Trophoblast cell (in vitro differentiated cells and primary cell): ENCODE results near the gene RSRC2.

Source experiments
- DNase-seq, 2 donors: peaks; one replicate each; pipeline ENCODE4 v3.0.0-alpha.2; 2016
- H2AFZ ChIP-seq: 2 replicates; pipeline ENCODE4 v1.6.1; 2013; ENCODE audit warnings: low read length, moderate library complexity, mild to moderate bottlenecking; ENCODE audit not compliant: insufficient read depth, poor library complexity
- H2AK5ac ChIP-seq: 2 replicates; pipeline ENCODE4 v1.6.1; 2013; ENCODE audit warnings: mild to moderate bottlenecking, low read length
- H2BK120ac ChIP-seq: 2 replicates; pipeline ENCODE4 v1.6.1; 2013; ENCODE audit warnings: low read length, mild to moderate bottlenecking, moderate library complexity; ENCODE audit not compliant: insufficient read depth, poor library complexity
- H2BK12ac ChIP-seq: 2 replicates; pipeline ENCODE4 v1.6.1; 2013; ENCODE audit warnings: mild to moderate bottlenecking, low read length, moderate library complexity
- H2BK5ac ChIP-seq: 2 replicates; pipeline ENCODE4 v1.6.1; 2013; ENCODE audit warnings: low read length, low read depth, moderate library complexity, mild to moderate bottlenecking; ENCODE audit not compliant: poor library complexity
- H3K14ac ChIP-seq: 2 replicates; pipeline ENCODE4 v1.6.1; 2013; ENCODE audit warnings: mild to moderate bottlenecking, low read length
- H3K18ac ChIP-seq: 2 replicates; pipeline ENCODE4 v1.6.1; 2013; ENCODE audit warnings: mild to moderate bottlenecking, low read length
- H3K23ac ChIP-seq: 2 replicates; pipeline ENCODE4 v1.6.1; 2013; ENCODE audit warnings: low read length
- H3K27ac ChIP-seq: 2 replicates; pipeline ENCODE4 v1.5.1; 2013; ENCODE audit warnings: low read depth, mild to moderate bottlenecking, inconsistent platforms, low read length, moderate library complexity
- H3K27me3 ChIP-seq: 2 replicates; pipeline ENCODE4 v1.6.1; 2013; ENCODE audit warnings: inconsistent platforms, mild to moderate bottlenecking, low read length, moderate library complexity; ENCODE audit not compliant: insufficient read depth
- H3K36me3 ChIP-seq, 2 experiments: 1 replicate in 1 of 2; 2 replicates in 1 of 2; pipeline ENCODE4 v1.6.1; 2013; ENCODE audit warnings: low read length in 2 of 2, mild to moderate bottlenecking in 2 of 2, moderate library complexity in 1 of 2; ENCODE audit not compliant: insufficient read depth in 2 of 2, control insufficient read depth in 1 of 2
- H3K4ac ChIP-seq: 2 replicates; pipeline ENCODE4 v1.6.1; 2013; ENCODE audit warnings: low read depth, mild to moderate bottlenecking, low read length, moderate library complexity
- H3K4me1 ChIP-seq, 2 experiments: 1 replicate in 1 of 2; 2 replicates in 1 of 2; pipeline ENCODE4 v1.6.1; 2013; ENCODE audit warnings: low read length in 2 of 2, mild to moderate bottlenecking in 2 of 2, moderate library complexity in 1 of 2; ENCODE audit not compliant: insufficient read depth in 2 of 2, control insufficient read depth in 1 of 2
- H3K4me2 ChIP-seq: 2 replicates; pipeline ENCODE4 v1.6.1; 2013; ENCODE audit warnings: inconsistent platforms, mild to moderate bottlenecking, low read length, moderate library complexity
- H3K4me3 ChIP-seq: 2 replicates; pipeline ENCODE4 v1.5.1; 2013; ENCODE audit warnings: mild to moderate bottlenecking, low read depth, low read length, inconsistent platforms
- H3K79me1 ChIP-seq: one replicate; pipeline ENCODE4 v1.6.1; 2013; ENCODE audit warnings: low read length
- H3K79me2 ChIP-seq: 2 replicates; pipeline ENCODE4 v1.6.1; 2013; ENCODE audit warnings: low read length, mild to moderate bottlenecking; ENCODE audit not compliant: control insufficient read depth, insufficient read depth, poor library complexity
- H3K9ac ChIP-seq: 2 replicates; pipeline ENCODE4 v1.6.1; 2013; ENCODE audit warnings: mild to moderate bottlenecking, low read length
- H3K9me3 ChIP-seq: 2 replicates; pipeline ENCODE4 v1.6.1; 2013; ENCODE audit warnings: low read depth, mild to moderate bottlenecking, control low read depth, inconsistent platforms, low read length; ENCODE audit not compliant: insufficient read depth
- H4K12ac ChIP-seq: 2 replicates; pipeline ENCODE4 v1.6.1; 2013; ENCODE audit warnings: low read depth, mild to moderate bottlenecking, low read length, moderate library complexity
- H4K8ac ChIP-seq: 2 replicates; pipeline ENCODE4 v1.6.1; 2013; ENCODE audit warnings: low read depth, mild to moderate bottlenecking, low read length, moderate library complexity
- H4K91ac ChIP-seq: one replicate; pipeline ENCODE4 v1.6.1; 2013; ENCODE audit warnings: low read depth, mild to moderate bottlenecking, low read length, moderate library complexity
- WGBS: extraction: QIAGEN DNeasy Blood & Tissue Kit; methylation state at CpG from one replicate; pipeline ENCODE4 v1.1.7; 2013; ENCODE audit warnings: missing lambda C conversion rate; ENCODE audit not compliant: insufficient read length, insufficient coverage; ENCODE audit errors: extremely low coverage; 5-methylcytosine and 5-hydroxymethylcytosine counted together

The RSRC2 gene

GRCh38 chr12:122547330-122547729 is 20.6 kb upstream of the RSRC2 start:
- Histone ChIP-seq H4K8ac (no peak overlapping the region), H3K79me1 (no peaks in the 10 kb centered on the region), H2AK5ac (no peak overlapping the region), H2BK5ac (no peak overlapping the region), H3K14ac (no peak overlapping the region), H3K4me3 (no peak overlapping the region), H3K4me1 (no peaks in the 10 kb centered on the region), H3K79me2 (no peaks in the 10 kb centered on the region), H2AFZ (no peak overlapping the region), H3K36me3 (peaks cover 26 to 29% of the 10 kb centered on the region in 2 experiments), H3K18ac (no peak overlapping the region), H3K23ac (no peak overlapping the region), H3K4ac (no peak overlapping the region), H2BK120ac (no peak overlapping the region), H4K91ac (no peak overlapping the region), H3K9ac (no peak overlapping the region), H2BK12ac (no peak overlapping the region), H3K27me3 (no peaks in the 10 kb centered on the region), H3K27ac (no peak overlapping the region), H3K9me3 (no peaks in the 10 kb centered on the region), H4K12ac (no peak overlapping the region), H3K4me2 (no peak overlapping the region)
- no peak for DNase-seq
- WGBS: no CpG with 5 or more reads among the region's 5 CpGs

- Histone ChIP-seq H3K79me2 (no peaks in the 10 kb centered on the region), H3K36me3 (peaks cover 22 to 32% of the 10 kb centered on the region in 2 experiments), H4K12ac (no peak overlapping the region), H4K91ac (no peak overlapping the region), H3K4me3 (no peak overlapping the region), H2AFZ (no peak overlapping the region), H3K4ac (no peak overlapping the region), H3K14ac (no peak overlapping the region), H4K8ac (no peak overlapping the region), H3K9ac (no peak overlapping the region), H2AK5ac (no peak overlapping the region), H3K79me1 (no peaks in the 10 kb centered on the region), H3K4me2 (no peak overlapping the region), H2BK120ac (no peak overlapping the region), H3K27ac (no peak overlapping the region), H2BK12ac (no peak overlapping the region), H2BK5ac (no peak overlapping the region), H3K23ac (no peak overlapping the region), H3K9me3 (no peaks in the 10 kb centered on the region), H3K18ac (no peak overlapping the region), H3K27me3 (no peaks in the 10 kb centered on the region), H3K4me1 (no peaks in the 10 kb centered on the region)
- WGBS: no CpG with 5 or more reads among the region's 2 CpGs
- no peak for DNase-seq
Measured at GRCh38 chr12:122545855-122546254, 19.1 kb upstream of the RSRC2 start.

GRCh38 chr12:122544537-122544936 is 17.8 kb upstream of the RSRC2 start:
- Histone ChIP-seq H2BK120ac (no peak overlapping the region), H2AK5ac (no peak overlapping the region), H3K9ac (no peak overlapping the region), H3K36me3 (peaks cover 23 to 37% of the 10 kb centered on the region in 2 experiments), H3K27me3 (no peaks in the 10 kb centered on the region), H3K23ac (no peak overlapping the region), H3K14ac (no peak overlapping the region), H4K12ac (no peak overlapping the region), H3K79me1 (no peaks in the 10 kb centered on the region), H3K4me2 (no peak overlapping the region), H3K18ac (no peak overlapping the region), H3K4ac (no peak overlapping the region), H3K79me2 (no peaks in the 10 kb centered on the region), H3K27ac (no peak overlapping the region), H3K4me1 (no peaks in the 10 kb centered on the region), H2BK5ac (no peak overlapping the region), H2AFZ (no peak overlapping the region), H3K9me3 (no peaks in the 10 kb centered on the region), H4K91ac (no peak overlapping the region), H2BK12ac (no peak overlapping the region), H4K8ac (no peak overlapping the region), H3K4me3 (no peak overlapping the region)
- WGBS: no CpG with 5 or more reads among the region's 2 CpGs
- DNase-seq: no peak

- no peaks in the 10 kb centered on the region for H3K79me2 ChIP-seq
- peaks cover 23 to 31% of the 10 kb centered on the region in 2 experiments for H3K36me3 ChIP-seq
- DNase-seq: no peak
- no peak overlapping the region for H3K23ac ChIP-seq
- no CpG with 5 or more reads among the region's 5 CpGs for WGBS
- H2BK120ac ChIP-seq: no peak overlapping the region
- no peaks in the 10 kb centered on the region for H3K9me3 ChIP-seq
- H3K27me3 ChIP-seq: no peaks in the 10 kb centered on the region
- H3K27ac ChIP-seq: no peak overlapping the region
- H3K4me3 ChIP-seq: no peak overlapping the region
- no peak overlapping the region for H3K4ac ChIP-seq
- no peak overlapping the region for H4K91ac ChIP-seq
- no peak overlapping the region for H2BK12ac ChIP-seq
- no peak overlapping the region for H2AFZ ChIP-seq
- H3K18ac ChIP-seq: no peak overlapping the region
- H2AK5ac ChIP-seq: no peak overlapping the region
- H4K8ac ChIP-seq: no peak overlapping the region
- H3K9ac ChIP-seq: no peak overlapping the region
- H4K12ac ChIP-seq: no peak overlapping the region
- no peak overlapping the region for H2BK5ac ChIP-seq
- no peak overlapping the region for H3K4me2 ChIP-seq
- no peaks in the 10 kb centered on the region for H3K4me1 ChIP-seq
- no peaks in the 10 kb centered on the region for H3K79me1 ChIP-seq
- H3K14ac ChIP-seq: no peak overlapping the region
Measured at GRCh38 chr12:122538496-122538895, 11.8 kb upstream of the RSRC2 start.
